KOPT-K1 (cell line): ENCODE data around the gene TTC31.

Source experiments
- H3K27ac ChIP-seq: fragments of 200-600 bp; sonication (generic); 2 replicates; pipeline ENCODE4 v1.5.1; 2016; ENCODE audit warnings: antibody characterized with exemption, mild to moderate bottlenecking, low read depth, low read length; ENCODE audit not compliant: poor library complexity, severe bottlenecking
- H3K36me3 ChIP-seq: fragments of 200-600 bp; sonication (generic); 2 replicates; pipeline ENCODE4 v1.5.1; 2017; ENCODE audit warnings: antibody characterized with exemption, mild to moderate bottlenecking, low read length, moderate library complexity; ENCODE audit not compliant: insufficient read depth
- H3K9me3 ChIP-seq: fragments of 200-600 bp; sonication (generic); 2 replicates; pipeline ENCODE4 v1.5.1; 2017; ENCODE audit warnings: antibody characterized with exemption, low read length, mild to moderate bottlenecking; ENCODE audit not compliant: insufficient read depth, poor library complexity, severe bottlenecking

TTC31 gene

DNA sequence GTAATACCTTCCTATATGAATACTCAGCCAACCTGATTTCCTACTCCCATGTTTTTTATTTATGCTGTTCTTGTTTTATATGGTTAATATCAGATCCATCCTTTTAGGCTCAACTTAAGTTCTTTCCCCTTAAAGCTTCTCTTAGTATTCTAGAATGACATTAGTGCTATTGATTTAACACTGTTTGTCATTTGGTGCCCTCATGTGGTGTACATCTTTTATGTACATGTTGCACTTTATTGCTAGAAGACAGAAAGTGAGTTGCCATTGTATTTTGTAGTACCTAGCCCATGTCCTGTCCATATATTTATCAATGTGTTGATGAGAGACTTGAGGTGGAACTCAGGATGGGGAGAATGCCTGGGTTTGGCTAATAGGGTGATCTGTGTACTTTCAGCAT lies 49.3 kb downstream of the TTC31 start:
- Histone ChIP-seq H3K36me3 (peaks cover 42% of the 10 kb centered on the region), H3K9me3 (no peaks in the 10 kb centered on the region), H3K27ac (no peak overlapping the region)

GRCh38 chr2:74533464-74533863 lies 50.6 kb downstream of the TTC31 start:
- H3K36me3 ChIP-seq = peaks cover 30% of the 10 kb centered on the region
- no peaks in the 10 kb centered on the region for H3K9me3 ChIP-seq
- no peak overlapping the region for H3K27ac ChIP-seq

DNA sequence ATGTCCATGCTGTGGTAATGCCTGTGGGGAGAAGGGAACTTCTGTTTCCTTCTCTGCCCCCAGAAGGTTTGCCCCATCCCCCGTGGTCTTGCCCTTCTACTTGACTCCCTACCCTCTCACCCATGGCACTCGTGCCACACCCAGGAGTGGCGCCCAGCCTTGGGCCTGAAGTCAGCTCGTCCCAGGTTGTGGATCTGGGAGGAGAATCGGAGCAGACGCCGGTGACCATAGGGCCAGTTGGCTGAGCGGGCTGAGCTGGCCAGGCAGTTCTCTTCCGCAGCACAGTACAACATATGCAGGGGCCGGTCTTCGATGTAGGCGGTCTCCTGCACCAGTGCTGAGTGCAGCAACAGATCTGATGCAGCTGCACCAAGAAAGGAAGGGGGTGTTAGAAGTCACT lies 51.5 kb downstream of the TTC31 start:
- Histone ChIP-seq H3K9me3 (no peaks in the 10 kb centered on the region), H3K27ac (no peak overlapping the region), H3K36me3 (peaks cover 30% of the 10 kb centered on the region)

DNA sequence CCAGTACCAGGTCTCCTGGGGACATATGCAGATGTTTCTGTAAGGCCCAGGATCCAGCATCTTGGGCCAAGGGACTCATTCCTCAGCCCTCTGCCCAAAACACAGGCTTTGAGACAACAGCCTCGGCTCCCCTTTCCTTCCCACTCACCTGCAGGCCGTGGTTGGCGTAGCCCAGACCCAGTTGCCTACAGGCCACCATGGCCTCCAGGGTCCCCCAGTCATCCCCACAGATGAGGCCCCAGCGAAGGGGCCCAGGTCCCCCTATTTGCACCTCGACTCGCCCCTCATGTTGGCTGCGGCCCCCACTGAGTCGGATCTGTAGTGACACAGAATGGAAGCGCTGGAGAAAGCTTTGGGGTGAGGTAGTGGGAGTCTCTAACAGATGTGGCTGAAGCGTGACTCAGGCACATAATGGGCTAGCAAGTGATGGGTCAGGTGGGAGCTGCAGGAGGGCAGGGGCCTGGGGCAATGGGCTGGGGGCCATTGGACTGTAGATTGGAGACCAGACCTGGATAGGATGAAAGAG lies 52.6 kb downstream of the TTC31 start:
- no peaks in the 10 kb centered on the region for H3K9me3 ChIP-seq
- H3K27ac ChIP-seq = no peak overlapping the region
- peaks cover 30% of the 10 kb centered on the region for H3K36me3 ChIP-seq

GRCh38 chr2:74536166-74536950 lies 53.5 kb downstream of the TTC31 start:
- Histone ChIP-seq H3K36me3 (peaks cover 27% of the 10 kb centered on the region), H3K27ac (no peak overlapping the region), H3K9me3 (no peaks in the 10 kb centered on the region)

DNA sequence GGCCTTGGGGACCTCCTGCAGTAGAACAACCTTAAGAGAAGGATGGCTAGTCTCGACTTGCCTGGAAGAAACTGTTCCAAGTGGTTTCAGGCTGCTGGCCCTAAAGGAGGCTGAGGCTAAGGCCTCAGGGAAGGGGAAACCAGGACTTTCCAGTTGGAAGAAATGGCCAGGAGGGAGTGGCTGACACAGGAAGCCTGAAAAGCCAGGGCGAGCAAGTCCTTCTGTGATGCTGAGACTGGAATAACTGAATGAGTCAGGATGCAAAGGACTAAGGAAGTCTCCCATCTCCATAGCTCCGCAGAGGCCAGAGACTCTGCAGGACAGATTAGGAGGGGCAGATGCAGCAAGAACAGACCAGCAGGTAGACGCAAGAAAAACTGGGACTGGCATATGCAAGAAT lies 54.3 kb downstream of the TTC31 start:
- no peak overlapping the region for H3K27ac ChIP-seq
- H3K9me3 ChIP-seq = no peaks in the 10 kb centered on the region
- peaks cover 20% of the 10 kb centered on the region for H3K36me3 ChIP-seq

DNA sequence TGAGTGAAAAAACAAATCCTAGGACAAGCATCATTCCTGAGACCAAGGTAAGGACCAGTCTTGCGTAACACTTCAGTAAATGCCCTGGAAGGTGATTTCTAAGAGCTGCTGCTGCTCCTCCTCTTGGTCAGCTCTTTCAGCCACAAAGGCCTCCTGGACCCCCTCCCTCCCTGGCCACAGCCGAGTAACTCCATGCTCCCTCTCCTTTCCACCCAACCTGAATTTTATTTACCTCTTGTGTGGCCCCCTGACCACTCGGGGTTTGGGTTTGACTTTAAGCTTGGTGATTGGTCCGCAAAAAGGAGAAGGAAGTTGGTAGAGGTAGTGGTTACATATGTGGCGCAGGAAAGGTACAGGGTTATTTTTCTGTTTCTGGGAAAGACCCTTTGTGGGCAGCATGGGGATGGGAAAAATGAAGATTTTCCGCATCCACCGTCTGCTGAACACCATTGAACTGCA lies 56.0 kb downstream of the TTC31 start:
- peaks cover 3% of the 10 kb centered on the region; the same call in 1 of the 2 replicates for H3K36me3 ChIP-seq
- no peak overlapping the region for H3K27ac ChIP-seq
- H3K9me3 ChIP-seq = no peaks in the 10 kb centered on the region

- no peak overlapping the region for H3K27ac ChIP-seq
- no peaks in the 10 kb centered on the region for H3K9me3 ChIP-seq
- H3K36me3 ChIP-seq = no peaks in the 10 kb centered on the region
Observed at GRCh38 chr2:74540291-74540690, 57.4 kb downstream of the TTC31 start.

GRCh38 chr2:74542978-74543377 lies 60.1 kb downstream of the TTC31 start:
- H3K36me3 ChIP-seq = no peaks in the 10 kb centered on the region
- no peak overlapping the region for H3K27ac ChIP-seq
- H3K9me3 ChIP-seq = no peaks in the 10 kb centered on the region
